HL-60 (cell line): ENCODE results near the gene FOXD4.
"Not testable (repeated sequence)": the region's sequence is repeated elsewhere in the genome, so short reads cannot be mapped to it uniquely, and the experiment has no call there.

ENCODE experiments used
- DNase-seq, 2 experiments: peaks; one replicate each; pipeline ENCODE4 v3.0.0-alpha.2; 2010 to 2020; ENCODE audit warnings: low read depth in 1 of 2, low spot score in 1 of 2
- H3K27ac ChIP-seq: fragments of 250-450 bp; sonication (Bioruptor Pico); replicated peaks from 2 replicates; pipeline ENCODE4 v1.5.1; 2020; ENCODE audit warnings: mild to moderate bottlenecking, moderate library complexity
- H3K27me3 ChIP-seq: fragments of 250-450 bp; sonication (Bioruptor Pico); 2 replicates; pipeline ENCODE4 v1.5.1; 2021; ENCODE audit warnings: mild to moderate bottlenecking, moderate library complexity; ENCODE audit not compliant: insufficient read depth, poor library complexity, severe bottlenecking
- H3K4me3 ChIP-seq: replicated peaks from 2 replicates; pipeline ENCODE4 v1.5.1; 2011; ENCODE audit warnings: mild to moderate bottlenecking, control low read depth, low read length; ENCODE audit not compliant: insufficient read depth

Gene FOXD4

GRCh38 chr9:108742-109495, 9.3 kb downstream of the FOXD4 start:
- H3K27ac ChIP-seq, H3K4me3 ChIP-seq, DNase-seq, H3K27me3 ChIP-seq: not testable (repeated sequence)

DNA sequence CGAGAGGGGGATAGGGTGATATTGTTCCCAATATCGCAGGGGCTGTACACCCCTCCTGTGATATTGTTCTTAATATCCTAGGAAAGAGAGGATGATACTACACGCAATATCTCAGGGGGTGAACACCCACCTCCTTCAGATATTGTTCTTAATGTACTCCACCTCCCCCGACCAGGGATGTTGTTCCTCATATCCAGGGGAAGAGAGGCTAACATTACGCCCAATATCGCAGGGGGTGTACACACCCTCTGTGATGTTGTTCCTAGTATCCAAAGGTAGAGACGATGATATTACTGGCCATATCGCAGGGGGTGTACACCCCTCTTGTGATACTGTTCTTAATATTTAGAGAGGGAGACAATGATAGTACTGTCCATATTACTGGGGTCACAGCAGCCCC, 12.2 kb downstream of the FOXD4 start:
- H3K27ac ChIP-seq, H3K4me3 ChIP-seq, H3K27me3 ChIP-seq, DNase-seq: not testable (repeated sequence)

GRCh38 chr9:100430-100829, 17.8 kb downstream of the FOXD4 start:
- DNase-seq, H3K27ac ChIP-seq, H3K27me3 ChIP-seq, H3K4me3 ChIP-seq: not testable (repeated sequence)

DNA sequence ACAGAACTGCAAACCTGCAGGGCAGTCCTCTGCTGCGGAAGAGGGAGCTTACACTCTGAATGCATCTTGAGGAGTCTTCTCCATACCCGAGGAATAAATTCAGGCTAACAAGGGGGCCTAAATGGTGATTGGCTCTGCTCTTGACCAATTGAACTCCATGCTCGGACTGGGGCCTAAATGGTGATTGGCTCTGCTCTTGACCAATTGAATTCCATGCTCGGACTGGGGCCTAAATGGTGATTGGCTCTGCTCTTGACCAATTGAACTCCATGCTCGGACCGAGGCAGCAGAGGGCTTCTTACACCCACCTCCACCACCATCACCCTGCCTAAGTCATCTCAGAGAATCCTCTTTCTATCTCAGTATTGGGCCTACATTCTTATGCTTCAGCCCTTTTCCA, 18.4 kb downstream of the FOXD4 start:
- H3K27me3 ChIP-seq, DNase-seq, H3K27ac ChIP-seq, H3K4me3 ChIP-seq: not testable (repeated sequence)

DNA sequence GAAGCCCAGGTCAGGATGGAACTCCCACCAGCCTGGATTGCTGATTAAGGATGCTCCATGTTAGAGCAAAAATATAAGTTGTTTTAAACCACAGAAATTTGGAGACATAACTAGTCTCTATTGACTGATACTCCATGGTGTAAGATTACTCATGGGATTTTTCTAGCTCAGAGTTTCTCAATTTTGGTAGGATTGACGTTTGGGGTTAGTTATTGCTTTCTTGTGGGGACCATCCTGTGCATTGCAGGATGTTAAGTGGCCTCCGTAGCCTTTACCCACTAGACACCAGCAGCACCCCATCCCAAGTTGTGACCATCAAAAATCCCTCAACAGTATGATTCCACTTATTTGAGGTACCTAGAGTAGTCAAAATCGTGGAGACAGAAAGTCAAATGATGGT, 19.4 kb downstream of the FOXD4 start:
- H3K27me3 ChIP-seq, result not testable (repeated sequence)

GRCh38 chr9:94992-95391, 23.2 kb downstream of the FOXD4 start:
- DNase-seq, H3K4me3 ChIP-seq, H3K27ac ChIP-seq, H3K27me3 ChIP-seq: not testable (repeated sequence)

More for the DNA sequence above, 19.4 kb downstream of the FOXD4 start:
- not testable (repeated sequence) for H3K4me3 ChIP-seq, H3K27ac ChIP-seq, DNase-seq

DNA sequence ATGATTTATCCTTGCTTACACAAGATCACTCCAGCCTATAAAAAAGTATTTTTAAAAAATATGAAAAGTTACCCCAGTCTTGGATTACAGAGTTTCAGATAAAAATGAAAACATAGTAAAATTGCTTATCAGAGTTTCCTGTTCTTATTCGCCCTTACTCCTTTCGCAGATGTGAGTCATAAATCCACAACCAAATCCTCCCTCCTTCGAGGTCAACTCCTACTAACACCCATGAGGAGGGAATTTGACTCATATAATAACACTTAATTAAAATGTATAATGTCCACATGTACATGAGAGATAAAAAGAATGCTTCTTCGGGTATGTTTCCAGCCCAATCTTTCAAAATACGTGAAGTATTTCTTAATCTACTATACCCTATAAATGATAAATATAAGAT, 23.9 kb downstream of the FOXD4 start:
- DNase-seq, H3K27ac ChIP-seq, H3K4me3 ChIP-seq, H3K27me3 ChIP-seq: not testable (repeated sequence)

DNA sequence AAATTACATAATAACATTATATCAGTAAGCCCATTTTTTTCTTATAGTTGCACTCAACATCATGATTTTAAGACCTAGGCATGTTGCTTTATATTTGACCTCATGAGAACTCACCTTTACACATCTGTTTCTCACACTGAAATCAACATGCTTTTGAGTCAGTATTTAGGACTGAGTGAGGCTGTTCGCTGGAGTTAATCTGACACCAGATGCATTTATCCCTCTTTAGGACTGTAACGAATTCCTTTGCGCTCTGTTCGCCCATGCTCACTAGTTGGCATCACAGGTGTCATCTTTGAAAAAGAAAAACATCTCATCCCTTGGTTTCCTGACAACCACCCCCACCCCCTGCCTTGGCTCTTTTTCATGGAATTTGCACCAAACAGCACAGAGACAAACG, 24.3 kb downstream of the FOXD4 start:
- not testable (repeated sequence) for DNase-seq, H3K27me3 ChIP-seq, H3K27ac ChIP-seq, H3K4me3 ChIP-seq

DNA sequence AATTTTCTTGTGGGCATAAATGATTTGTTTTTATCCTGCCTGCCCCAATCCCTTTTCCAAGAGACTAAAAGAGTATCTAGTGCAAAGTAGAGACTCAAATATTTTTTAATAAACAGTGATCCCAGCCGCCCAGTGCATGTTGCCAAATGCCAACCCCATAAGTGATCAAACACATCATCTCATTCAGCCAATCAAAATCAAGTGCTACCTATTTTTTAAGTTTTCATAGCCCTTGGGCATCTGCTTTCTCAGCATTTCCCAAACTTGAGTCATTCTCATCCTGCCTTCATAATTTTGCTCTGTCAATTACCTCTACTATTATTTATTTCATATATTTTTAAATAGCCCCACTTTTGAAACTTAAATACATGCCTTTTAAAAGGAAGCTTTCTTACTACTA, 27.4 kb downstream of the FOXD4 start:
- not testable (repeated sequence) for H3K27me3 ChIP-seq, H3K4me3 ChIP-seq, DNase-seq, H3K27ac ChIP-seq

DNA sequence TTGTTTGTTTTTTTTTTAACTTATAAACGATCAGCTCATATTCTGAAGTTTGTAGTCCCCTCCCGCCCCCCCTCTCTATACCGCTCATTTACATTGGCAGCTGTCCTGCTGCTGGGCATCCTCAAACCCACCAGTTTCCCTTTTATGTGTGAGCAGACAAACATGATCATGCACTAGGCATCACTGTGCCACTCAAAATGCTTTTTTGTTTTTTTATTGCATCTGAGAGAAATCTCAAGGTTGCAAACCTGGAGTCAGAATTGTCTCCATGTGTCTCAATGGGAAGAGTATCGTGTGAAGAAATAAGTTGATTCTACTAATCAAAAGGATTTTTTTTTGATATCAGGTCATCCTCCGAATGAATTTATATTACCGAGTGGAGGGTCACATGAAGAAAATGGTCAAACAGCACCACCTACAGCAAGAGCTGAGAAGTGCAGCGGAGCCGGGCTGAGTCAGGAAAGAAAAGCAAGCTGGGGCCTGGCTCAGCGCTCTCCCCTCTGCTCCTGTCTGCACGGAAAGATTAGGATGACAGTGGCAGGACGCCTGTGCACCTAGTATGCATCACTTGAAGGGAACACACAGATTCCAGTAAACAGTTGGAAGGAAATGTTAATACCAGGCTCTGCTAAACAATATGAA, 29.7 kb downstream of the FOXD4 start:
- not testable (repeated sequence) for H3K27ac ChIP-seq, H3K4me3 ChIP-seq, H3K27me3 ChIP-seq, DNase-seq

GRCh38 chr9:87860-88259, 30.4 kb downstream of the FOXD4 start:
- H3K27ac ChIP-seq, H3K27me3 ChIP-seq, H3K4me3 ChIP-seq, DNase-seq: not testable (repeated sequence)

- not testable (repeated sequence) for H3K27me3 ChIP-seq, H3K27ac ChIP-seq, H3K4me3 ChIP-seq, DNase-seq
Observed at GRCh38 chr9:87105-87504, 31.1 kb downstream of the FOXD4 start.

- H3K27me3 ChIP-seq, DNase-seq, H3K27ac ChIP-seq, H3K4me3 ChIP-seq: not testable (repeated sequence)
Observed at GRCh38 chr9:86697-87096, 31.5 kb downstream of the FOXD4 start.

GRCh38 chr9:82932-83689, 35.1 kb downstream of the FOXD4 start:
- H3K27me3 ChIP-seq, DNase-seq, H3K27ac ChIP-seq, H3K4me3 ChIP-seq: not testable (repeated sequence)

DNA sequence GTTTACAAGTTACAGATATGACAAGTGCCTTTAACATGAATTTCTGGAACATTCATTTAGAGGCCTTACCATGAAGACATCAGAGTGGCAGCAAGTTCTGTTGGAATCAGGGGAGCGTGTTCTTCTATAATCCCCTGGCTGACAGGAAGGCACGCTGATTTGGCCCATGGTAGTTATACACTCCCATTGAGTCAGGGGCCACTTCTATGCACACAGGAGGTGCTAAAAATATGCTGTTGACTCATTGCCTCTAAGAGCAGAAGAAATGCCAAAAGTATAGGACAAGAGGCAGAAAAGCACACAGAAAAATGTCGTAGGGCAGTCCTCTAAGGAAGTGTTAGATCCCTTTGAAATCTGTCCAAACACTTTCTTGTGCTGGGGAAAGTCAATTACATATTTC, 39.9 kb downstream of the FOXD4 start:
- not testable (repeated sequence) for H3K27me3 ChIP-seq, H3K27ac ChIP-seq, H3K4me3 ChIP-seq, DNase-seq
